Epithelial cell of proximal tubule (primary cell): ENCODE data around the gene LASP1. TPM values are rescaled to one million over a fixed set of nuclear protein-coding genes. Genes with fewer than 3 reads are reported as not detected.

Experiments
- DNase-seq: peaks from one replicate; pipeline ENCODE4 v3.0.0-alpha.2; 2011; ENCODE audit warnings: low read depth
- H3K4me3 ChIP-seq: 2 replicates; pipeline ENCODE4 v1.5.1; 2011; ENCODE audit warnings: low read depth, mild to moderate bottlenecking, low read length
- total RNA-seq: library from RNA; depleted of rRNA; stranded (reverse); fragments of >200 nt; gene quantifications from 2 replicates; pipeline ENCODE4 v1.2.3, GENCODE V29; 2015
- TF ChIP-seq, protein P1 (sequence below): conservative IDR thresholded peaks from 2 replicates; pipeline ENCODE4 v1.5.1; 2012; ENCODE audit warnings: low read depth, mild to moderate bottlenecking, low read length

LASP1 gene
- total RNA-seq, 1 donor from 2014 or later, result 261 TPM

DNA sequence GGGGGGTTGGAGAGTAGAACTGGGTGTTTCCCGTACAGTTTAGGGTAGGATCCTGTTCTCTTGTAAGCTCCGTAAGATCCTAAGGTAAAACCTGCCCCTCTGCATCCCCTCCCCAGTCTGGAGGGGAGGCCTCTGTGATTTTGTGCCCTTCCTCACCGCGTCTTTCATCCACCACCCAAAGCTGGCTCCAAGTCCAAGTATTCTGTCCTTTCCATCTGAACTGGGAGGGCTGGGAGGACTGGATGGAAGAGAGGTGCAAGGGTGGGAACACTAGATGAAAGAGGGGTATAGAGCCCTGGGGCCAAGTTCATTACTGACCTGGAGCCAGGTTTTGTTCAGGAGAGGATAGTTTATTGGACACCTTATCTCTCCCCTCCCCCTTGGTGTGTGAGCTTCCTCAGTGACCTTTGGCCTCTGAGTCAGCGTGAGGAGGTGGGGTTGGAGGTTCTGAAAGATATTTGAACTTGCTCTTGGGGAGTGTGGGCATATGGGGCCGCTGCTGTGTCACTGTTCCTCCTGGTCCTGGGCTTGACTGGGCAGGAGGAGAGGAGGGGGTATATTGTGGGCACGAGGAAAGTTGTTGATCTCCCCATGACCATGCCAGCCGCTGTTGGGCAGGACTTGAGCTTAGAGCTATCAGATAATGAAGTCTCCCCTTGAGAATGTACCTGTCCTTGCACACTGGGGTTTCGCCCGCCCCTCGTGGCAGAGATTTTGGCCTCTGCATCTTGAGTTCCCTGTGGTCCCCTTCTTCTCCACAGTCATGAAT lies 1.6 kb downstream of the LASP1 start:
- TF ChIP-seq, protein P1, sequence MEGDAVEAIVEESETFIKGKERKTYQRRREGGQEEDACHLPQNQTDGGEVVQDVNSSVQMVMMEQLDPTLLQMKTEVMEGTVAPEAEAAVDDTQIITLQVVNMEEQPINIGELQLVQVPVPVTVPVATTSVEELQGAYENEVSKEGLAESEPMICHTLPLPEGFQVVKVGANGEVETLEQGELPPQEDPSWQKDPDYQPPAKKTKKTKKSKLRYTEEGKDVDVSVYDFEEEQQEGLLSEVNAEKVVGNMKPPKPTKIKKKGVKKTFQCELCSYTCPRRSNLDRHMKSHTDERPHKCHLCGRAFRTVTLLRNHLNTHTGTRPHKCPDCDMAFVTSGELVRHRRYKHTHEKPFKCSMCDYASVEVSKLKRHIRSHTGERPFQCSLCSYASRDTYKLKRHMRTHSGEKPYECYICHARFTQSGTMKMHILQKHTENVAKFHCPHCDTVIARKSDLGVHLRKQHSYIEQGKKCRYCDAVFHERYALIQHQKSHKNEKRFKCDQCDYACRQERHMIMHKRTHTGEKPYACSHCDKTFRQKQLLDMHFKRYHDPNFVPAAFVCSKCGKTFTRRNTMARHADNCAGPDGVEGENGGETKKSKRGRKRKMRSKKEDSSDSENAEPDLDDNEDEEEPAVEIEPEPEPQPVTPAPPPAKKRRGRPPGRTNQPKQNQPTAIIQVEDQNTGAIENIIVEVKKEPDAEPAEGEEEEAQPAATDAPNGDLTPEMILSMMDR, result peak; percentile 31
- DNase-seq, result peak; percentile 49
- H3K4me3 ChIP-seq, result peak overlapping the region; percentile 90

DNA sequence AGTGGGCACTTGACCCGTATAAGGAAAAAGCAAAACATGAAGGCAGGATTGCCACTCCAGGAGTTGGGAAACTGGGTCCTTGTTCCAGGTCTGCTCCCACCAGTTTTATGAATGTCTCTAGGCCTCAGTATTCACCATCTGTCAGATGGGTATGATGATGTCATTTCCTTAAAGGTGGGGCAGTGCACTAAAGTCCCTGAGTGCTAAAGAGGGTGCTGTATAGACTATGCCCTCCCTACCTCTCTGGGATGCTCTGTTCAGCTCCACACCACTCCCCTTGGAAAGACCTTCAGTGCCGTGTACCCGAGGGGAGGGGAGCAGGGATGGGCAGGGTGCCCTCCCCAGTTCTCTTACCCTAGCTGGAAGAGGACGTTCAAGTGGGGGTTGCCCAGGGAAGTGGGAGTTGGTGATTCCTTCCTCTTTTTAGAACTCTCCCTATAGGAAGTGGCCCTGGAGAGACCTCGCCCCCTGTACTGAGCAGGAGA lies 2.2 kb downstream of the LASP1 start:
- TF ChIP-seq, protein P1, result no peak
- DNase-seq, result no peak
- peak overlapping the region; percentile 90 for H3K4me3 ChIP-seq

DNA sequence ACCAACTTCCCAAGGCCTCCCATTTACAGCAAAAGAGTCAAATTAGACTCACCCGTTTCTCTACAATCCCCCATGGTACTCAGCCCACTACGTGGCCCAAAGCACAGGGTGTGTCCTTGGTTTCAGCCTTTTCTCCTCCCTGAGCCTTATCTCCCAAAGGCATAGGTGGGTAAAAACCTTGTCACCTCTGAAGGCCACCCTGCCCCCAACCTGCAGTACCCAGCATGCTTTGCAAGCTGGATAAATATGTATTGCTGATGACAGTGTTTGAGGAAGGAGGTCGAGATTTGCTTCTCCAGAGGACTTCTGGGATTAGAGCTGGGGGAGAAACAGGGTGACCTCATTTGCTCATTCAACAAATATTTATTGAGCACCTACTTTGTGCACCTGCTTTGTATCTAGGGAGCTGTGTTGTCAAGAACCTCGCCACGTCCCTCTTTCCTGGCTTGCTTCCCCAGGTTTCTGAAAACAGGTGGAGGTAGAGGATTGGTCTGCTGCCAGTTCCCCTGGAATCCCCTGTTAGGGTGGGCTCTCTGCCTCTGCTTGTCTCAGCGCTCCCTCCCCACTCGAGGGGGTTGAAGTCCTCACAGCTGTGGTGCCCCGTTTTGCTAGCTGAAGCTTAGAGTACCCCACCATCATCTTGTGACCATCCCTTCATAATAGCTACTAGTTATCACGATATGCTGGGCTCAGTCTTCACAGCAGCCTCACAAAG lies 3.0 kb downstream of the LASP1 start:
- peak overlapping the region; percentile 90 for H3K4me3 ChIP-seq
- TF ChIP-seq, protein P1, result no peak
- no peak for DNase-seq

DNA sequence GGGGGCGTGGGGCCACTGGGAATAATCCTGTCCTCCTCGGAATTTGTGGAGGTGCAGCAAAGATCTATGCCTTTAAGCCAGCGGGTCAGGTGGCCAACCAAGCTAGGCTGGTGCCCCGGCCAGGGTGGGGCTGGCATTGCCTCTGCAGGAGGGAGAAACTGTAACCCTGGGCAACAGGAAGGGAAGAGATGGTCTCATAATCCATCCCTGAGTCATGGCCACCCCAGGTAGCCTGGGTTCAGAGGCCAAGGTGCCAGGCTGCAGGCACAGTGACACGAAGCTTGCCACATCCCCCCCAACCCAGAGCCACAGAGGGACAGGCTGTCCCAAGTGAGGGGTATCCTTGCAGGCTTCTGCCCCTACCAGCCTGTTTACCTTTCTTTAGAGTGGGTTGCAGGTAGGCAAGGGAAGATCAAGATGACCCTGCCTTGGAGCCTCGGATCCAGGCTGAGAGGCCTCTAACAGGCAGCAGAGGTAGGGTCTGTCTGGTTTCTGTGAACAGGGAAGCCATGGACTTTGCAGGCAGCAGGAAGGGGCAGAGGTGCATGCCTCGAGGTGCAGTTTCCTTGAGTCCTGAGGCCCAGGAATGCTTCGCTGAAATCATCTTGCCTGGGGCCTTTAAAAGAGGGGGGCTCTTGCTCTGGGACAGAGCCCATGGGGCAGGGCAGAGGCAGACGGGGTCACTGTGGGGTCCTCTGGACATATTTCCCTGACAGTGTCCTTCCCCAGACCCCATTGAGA lies 4.0 kb downstream of the LASP1 start:
- TF ChIP-seq, protein P1, result no peak
- H3K4me3 ChIP-seq, result no peak overlapping the region
- no peak for DNase-seq

DNA sequence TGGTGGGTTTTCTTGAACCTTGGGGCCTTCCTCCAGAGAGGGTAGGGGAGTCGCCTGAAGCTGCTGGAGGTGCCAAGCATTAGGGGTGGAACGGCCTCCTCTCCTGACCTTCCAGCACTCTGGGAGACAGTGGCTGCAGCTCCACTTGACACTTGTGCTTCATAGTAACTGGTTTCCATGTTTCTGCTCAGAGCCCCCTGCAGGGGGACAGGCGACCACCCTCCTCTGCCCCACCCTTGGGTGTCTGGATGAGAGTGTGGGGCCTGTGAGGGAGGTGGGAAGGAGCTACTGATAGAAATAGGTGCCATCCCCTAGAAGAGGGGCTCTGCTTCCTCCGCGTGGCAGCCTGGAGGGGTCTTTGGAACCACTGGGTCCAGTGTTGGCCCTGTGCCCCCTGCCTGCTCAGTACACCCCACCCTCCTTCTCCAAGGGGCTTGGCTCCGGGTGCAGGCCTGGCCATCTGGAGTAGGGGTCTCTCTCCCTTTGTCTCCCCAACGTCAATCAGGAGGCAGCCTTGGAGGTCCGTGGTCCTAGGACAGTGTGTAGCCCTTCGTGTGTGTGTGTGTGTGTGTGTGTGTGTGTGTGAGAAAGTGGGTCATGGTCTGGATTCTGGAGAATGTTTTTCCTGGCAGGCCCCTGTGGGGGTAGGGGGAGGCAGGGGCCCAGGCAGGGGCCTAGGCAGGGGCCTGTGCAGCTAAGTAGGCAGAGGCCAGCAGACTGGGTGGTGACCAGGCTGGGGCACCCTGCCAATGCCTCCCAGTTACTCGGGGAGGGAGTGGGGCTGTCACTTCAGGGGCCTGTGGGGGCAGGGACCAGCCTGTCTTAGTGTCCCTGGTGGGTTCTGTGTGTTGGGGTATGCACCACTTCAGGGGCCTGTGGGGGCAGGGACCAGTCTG lies 4.9 kb downstream of the LASP1 start:
- TF ChIP-seq, protein P1, result no peak
- H3K4me3 ChIP-seq, result peak overlapping the region; percentile 9
- DNase-seq, result no peak

DNA sequence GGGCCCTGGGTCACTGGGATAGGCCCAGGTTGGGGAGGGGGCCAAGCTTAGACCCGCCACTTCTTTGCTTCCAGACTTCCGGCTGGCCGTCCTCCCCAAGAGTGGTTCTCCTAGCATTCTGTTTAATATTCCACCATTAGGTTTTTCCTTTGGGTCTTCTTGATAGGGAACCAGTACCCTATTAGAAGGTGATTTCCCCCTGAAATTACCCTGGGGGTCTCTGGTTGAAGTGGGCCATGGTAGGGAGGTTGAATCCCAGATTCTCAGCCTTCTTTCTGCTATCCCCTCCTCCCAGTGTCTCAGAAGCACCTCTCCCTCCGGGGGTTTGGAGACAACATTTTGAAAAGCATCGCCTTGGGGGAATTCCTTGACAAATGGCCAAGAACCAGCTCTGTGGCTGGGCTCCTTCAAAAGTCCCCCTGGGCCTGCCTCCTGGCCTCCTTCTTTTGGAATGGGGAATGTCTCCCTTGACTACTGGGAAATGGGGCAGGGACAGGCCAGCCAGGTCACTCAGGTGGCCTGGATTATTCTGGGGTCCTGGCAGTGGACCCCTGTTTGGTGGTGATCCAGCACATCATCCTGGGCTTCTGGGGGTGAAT lies 5.7 kb downstream of the LASP1 start:
- H3K4me3 ChIP-seq, result no peak overlapping the region
- DNase-seq, result no peak
- TF ChIP-seq, protein P1, result no peak
